HFF-Myc (cell line): Measurements from ENCODE around the gene DIP2B.

Experiments used
- DNase-seq: peaks from one replicate; pipeline ENCODE4 v3.0.0-alpha.2; 2011; ENCODE audit warnings: low read depth; ENCODE audit errors: extremely low read depth
- H3K4me3 ChIP-seq: replicated peaks from 2 replicates; pipeline ENCODE4 v1.5.1; 2011; ENCODE audit warnings: low read depth, mild to moderate bottlenecking, control low read depth, low read length
- CTCF ChIP-seq: IDR thresholded peaks from 2 replicates; pipeline ENCODE4 v1.5.1; 2012; ENCODE audit warnings: mild to moderate bottlenecking, low read depth, low read length, control low read depth; ENCODE audit errors: missing control alignments

DIP2B gene

DNA sequence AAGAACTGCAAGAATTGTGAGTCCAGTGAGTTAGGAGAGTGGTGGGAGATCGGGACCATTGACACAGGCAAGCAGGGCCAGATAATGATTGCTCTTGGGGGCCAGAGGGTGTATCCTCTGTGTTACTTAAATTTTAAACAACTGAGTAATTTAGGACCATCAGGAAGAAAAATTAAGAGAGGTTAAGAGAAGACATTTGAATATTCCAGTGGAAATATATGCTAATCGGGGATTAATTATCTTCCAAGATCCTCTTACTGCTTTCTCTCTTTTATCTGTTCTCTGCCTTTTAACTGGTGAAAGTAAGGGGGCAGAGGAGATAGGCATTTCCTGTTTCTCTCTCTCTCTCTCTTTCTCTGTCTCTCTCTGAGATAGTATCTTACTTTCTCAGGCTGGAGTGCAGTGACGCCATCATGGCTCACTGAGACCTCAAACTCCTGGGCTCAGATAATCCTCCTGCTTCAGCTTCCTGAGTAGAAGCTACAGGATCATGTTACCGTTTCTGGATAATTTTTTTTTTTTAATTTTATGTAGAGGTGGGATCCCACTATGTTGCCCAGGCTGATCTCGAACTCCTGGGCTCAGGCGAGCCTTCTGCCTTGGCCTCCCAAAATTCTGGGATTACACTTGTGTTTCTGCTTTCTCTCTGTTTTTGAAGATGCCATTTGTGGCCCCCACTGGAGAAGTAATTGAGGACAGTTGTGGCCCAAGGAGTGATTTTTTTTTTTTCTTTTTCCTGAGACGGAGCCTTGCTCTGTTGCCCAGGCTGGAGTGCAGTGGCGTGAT, 85.1 kb downstream of the DIP2B start:
- DNase-seq = peak; percentile 56
- H3K4me3 ChIP-seq = no peak overlapping the region
- TF ChIP-seq CTCF = no peak

GRCh38 chr12:50590869-50591268, 86.1 kb downstream of the DIP2B start:
- no peak for TF ChIP-seq CTCF
- no peak for DNase-seq
- no peak overlapping the region for H3K4me3 ChIP-seq

DNA sequence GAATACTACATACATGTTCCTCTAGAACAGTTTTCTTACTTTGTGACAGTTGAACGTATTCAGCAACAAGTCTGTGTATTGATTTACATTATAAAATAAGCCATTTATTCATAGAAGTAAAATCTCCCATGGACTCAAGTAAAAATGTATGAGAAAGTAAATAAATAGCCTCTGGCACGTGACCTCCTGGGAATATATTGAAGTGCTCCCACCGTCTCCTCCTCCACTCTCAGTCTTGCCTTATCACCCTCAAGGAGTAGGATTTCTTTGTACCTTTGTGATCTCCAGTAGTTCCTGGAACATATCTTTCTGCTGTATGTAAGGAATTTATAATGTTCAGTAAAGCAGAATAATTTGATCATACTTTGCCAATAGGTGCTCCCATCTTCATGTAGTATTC, 90.9 kb downstream of the DIP2B start:
- DNase-seq = no peak
- no peak overlapping the region for H3K4me3 ChIP-seq
- TF ChIP-seq CTCF = no peak

DNA sequence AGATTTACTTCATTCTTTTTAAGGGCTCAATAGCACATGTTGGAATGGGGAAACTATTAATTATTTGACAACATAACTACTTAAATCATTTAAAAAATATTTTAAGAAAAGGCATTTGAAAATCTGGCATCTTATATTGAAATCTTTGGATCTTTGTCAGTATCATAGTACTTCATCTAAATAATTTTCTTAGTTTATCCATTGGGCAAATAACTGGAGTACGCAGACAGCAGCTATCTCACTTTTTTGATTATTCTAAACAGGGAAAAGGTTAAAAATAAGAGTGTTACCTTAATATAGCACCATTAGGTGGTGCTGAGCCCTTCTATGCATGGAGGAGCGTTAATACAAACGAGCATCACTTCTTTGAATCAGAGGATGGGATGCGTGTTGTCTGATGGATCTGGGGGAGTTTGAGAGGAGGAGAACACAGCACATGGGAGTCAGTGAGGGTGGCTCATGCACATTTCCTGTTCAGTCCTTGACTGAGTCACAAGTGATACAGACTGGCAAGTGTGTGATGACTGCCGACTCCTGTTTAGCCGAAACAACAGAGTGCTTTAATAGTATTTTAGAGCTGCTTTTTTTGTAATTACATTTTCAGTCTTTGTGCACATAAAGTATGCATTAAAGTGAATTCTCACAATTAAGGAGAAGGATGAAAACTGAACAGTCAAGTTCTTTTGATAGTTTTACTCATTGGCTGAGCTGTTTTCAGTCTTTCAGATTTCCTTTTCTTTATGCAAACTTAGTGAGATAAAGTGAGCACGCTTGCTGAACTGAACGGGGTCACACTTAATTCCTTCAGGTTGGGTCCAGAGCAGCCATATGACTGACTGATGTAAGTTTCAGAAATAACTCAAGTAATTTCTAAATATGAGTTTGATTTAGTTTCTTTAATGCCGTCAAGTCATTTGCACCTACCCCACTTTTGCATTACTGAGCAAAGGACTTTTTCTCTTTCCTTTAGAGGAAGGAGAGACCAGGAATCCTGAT, 92.7 kb downstream of the DIP2B start:
- H3K4me3 ChIP-seq = no peak overlapping the region
- DNase-seq = no peak
- no peak for TF ChIP-seq CTCF

GRCh38 chr12:50598321-50598862, 93.6 kb downstream of the DIP2B start:
- TF ChIP-seq CTCF = no peak
- no peak for DNase-seq
- no peak overlapping the region for H3K4me3 ChIP-seq

DNA sequence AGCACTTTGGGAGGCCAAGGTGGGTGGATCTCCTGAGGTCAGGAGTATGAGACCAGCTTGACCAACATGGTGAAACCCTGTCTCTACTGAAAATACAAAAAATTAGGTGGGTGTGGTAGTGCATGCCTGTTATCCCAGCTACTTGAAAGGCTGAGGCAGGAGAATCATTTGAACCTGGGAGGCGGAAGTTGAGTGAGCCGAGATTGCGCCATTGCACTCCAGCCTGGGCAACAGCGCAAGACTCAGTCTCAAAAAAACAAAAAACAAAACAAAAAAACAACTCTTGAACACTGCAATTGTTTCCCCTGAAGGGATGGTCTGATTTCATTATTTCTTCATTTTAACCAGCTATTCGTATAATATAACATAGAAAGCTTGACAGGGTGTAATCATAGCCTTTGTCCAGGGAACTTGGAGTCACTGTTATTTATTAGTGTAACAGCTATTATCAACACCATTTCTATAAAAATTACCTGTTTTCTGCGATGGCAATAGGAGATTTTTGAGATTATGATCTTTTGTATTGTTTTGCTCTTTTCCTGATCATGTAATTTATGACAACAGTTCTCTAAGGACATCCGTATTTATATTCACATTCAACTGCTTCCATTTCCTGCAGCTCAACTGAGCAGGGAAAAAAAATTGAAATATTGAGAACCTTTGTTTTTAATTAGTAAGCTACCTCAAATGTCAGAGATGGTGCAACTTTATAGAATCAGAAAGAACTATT, 94.7 kb downstream of the DIP2B start:
- DNase-seq = no peak
- H3K4me3 ChIP-seq = no peak overlapping the region
- no peak for TF ChIP-seq CTCF
